HCT116 (cell line): ENCODE measurements around the gene IRAK2.

ENCODE experiments used
- ATF3 ChIP-seq: IDR thresholded peaks from 2 replicates; pipeline ENCODE4 v1.6.1; 2012
- SP1 ChIP-seq: IDR thresholded peaks from 2 replicates; pipeline ENCODE4 v1.6.1; 2012; ENCODE audit warnings: low read depth
- TF ChIP-seq, protein P1 (sequence below), 3 experiments: fragments of 200-600 bp in 1 of 3; sonication (generic) in 1 of 3; IDR thresholded peaks in 2 of 3; conservative IDR thresholded peaks in 1 of 3; 2 replicates each; pipeline ENCODE4 v1.5.1; 2012 to 2017; ENCODE audit warnings: low read depth in 2 of 3, low read length in 2 of 3, antibody characterized with exemption in 1 of 3, borderline replicate concordance in 1 of 3, control low read depth in 1 of 3, mild to moderate bottlenecking in 1 of 3, mixed read lengths in 1 of 3, mixed run types in 1 of 3, moderate library complexity in 1 of 3; ENCODE audit not compliant: insufficient read depth in 1 of 3

DNA sequence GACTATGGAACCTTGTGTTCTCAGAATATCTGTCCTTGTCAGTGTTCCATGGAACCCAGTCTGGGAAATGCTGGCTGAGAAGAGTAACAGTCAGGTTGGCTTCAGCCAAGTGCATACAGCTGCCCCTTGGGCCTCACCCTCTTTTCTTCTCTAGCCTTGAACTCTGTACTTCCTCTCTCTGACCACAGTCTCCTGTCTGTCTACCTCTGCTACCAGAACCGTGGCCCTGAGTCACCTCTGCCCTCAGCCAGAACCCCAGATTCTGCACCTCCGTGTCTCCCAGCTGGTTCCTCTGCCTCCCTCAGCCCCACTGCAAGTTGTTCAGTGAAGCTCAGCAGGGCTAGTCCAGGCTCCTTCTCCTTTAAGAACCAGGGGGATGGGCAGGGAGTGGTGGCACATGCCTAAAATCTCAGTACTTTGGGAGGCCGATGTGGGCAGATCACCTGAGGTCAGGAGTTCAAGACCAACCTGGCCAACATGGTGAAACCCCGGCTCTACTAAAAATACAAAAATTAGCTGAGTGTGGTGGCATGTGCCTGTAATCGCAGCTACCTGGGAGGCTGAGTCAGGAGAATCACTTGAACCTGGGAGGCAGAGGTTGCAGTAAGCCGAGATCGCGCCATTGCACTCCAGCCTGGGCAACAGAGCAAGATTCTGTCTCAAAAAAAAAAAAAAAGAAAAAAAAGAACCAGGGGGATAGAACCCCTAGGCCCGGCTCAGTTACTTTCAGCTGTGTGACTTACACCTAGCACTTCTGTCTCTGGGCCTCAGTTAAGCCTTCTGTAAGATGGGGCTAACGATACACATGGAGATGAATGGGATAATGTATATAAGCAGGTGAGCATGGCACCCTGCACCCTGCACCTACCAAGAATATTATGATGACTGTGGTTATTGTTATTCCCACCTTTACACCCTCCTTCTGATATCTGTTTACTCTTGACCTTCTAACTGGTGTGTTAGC is 59.2 kb downstream of the IRAK2 start:
- TF ChIP-seq, protein P1, sequence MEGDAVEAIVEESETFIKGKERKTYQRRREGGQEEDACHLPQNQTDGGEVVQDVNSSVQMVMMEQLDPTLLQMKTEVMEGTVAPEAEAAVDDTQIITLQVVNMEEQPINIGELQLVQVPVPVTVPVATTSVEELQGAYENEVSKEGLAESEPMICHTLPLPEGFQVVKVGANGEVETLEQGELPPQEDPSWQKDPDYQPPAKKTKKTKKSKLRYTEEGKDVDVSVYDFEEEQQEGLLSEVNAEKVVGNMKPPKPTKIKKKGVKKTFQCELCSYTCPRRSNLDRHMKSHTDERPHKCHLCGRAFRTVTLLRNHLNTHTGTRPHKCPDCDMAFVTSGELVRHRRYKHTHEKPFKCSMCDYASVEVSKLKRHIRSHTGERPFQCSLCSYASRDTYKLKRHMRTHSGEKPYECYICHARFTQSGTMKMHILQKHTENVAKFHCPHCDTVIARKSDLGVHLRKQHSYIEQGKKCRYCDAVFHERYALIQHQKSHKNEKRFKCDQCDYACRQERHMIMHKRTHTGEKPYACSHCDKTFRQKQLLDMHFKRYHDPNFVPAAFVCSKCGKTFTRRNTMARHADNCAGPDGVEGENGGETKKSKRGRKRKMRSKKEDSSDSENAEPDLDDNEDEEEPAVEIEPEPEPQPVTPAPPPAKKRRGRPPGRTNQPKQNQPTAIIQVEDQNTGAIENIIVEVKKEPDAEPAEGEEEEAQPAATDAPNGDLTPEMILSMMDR (IDR thresholded peaks at IDR 0.05 in 2 of 3, conservative IDR thresholded peaks at IDR 0.05 in 1 of 3; ENCODE audit: borderline replicate concordance in 1 of 3, insufficient read depth in 1 of 3, low read depth in 2 of 3, low read length in 2 of 3) = no peak
- no peak for TF ChIP-seq ATF3
- no peak for TF ChIP-seq SP1
